Vagina (tissue), 2 donors: ENCODE measurements around the gene HTRA3.

Experiments used
- CTCF ChIP-seq, 3 experiments: fragments of 450-650 bp in 2 of 3; fragments of 200-600 bp in 1 of 3; sonication (generic) in 1 of 3; IDR thresholded peaks; one replicate each; pipeline ENCODE4 v1.5.1; 2017 to 2019; ENCODE audit warnings: antibody characterized with exemption in 3 of 3, mild to moderate bottlenecking in 2 of 3, moderate library complexity in 2 of 3
- POLR2A ChIP-seq, 2 donors: fragments of 450-650 bp; IDR thresholded peaks; one replicate each; pipeline ENCODE4 v1.6.1; 2017; ENCODE audit warnings: antibody characterized with exemption in 2 of 2, mild to moderate bottlenecking in 2 of 2, moderate library complexity in 2 of 2

- TF ChIP-seq CTCF (IDR thresholded peaks at IDR 0.05) (no peak), POLR2A (IDR thresholded peaks at IDR 0.05) (no peak)
Measured at GRCh38 chr4:8308144-8308543, 38.6 kb downstream of the HTRA3 start.
